GM19372 (cell line): ENCODE results near the gene GPR146.

Source experiments
- ATAC-seq: cut with Tn5 transposase; IDR thresholded peaks from one replicate; pipeline ENCODE4 v1.9.1; 2021; ENCODE audit warnings: mild to moderate bottlenecking, low read depth, moderate library complexity; ENCODE audit not compliant: unreplicated experiment

Gene GPR146

GRCh38 chr7:1090236-1090635 lies 45.9 kb downstream of the GPR146 start:
- ATAC-seq = no peak

DNA sequence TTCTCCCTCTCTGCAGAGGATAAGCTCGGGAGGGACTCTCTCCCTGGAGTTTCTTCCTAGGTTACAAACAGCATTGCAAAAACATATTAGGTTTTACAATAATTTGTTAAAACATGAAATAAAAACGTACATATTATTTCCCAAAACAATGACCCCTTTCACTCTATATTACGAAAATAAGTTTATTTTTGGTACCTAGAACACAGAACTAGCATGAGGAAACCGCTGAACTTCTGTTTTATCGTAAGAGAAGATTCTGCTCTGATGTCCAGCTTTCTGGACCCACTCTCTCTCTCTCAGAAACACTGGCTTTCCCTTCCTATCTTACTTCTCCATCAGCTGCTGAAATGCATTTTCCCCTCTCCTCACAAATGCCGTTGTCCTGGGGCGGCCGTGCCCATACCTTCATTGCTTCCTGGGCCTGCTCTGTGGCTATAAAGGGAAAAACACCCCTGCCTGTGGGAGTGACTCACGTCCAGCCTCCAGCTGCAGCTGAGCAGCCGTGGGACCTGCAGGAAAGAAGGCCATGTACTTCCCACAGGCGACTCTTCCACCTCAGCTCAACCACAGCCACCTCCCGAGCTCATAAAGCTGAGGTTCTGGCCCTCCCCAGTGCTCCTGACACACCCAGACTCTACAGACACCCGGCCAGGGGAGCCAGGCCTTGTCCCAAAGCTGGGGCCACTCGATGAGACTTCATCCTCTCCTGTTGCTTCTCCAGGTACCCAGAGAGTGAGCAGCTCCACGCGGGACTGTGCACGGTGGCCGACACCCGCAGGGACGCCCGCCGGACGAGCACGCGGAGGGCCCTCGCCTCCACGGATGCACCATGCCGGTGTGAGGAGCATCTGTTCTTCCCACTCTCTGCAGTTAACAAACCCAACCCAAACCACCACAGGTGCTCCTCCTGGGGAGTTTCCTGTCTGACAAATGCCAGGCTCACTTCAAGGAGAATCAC lies 46.6 kb downstream of the GPR146 start:
- ATAC-seq = no peak

DNA sequence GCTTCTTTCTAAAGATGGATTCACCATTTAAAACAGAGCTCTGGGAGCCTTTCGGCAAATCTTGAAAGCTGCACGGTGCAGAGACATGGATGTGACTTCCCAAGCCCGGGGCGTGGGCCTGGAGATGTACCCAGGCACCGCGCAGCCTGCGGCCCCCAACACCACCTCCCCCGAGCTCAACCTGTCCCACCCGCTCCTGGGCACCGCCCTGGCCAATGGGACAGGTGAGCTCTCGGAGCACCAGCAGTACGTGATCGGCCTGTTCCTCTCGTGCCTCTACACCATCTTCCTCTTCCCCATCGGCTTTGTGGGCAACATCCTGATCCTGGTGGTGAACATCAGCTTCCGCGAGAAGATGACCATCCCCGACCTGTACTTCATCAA lies 47.3 kb downstream of the GPR146 start:
- no peak for ATAC-seq

DNA sequence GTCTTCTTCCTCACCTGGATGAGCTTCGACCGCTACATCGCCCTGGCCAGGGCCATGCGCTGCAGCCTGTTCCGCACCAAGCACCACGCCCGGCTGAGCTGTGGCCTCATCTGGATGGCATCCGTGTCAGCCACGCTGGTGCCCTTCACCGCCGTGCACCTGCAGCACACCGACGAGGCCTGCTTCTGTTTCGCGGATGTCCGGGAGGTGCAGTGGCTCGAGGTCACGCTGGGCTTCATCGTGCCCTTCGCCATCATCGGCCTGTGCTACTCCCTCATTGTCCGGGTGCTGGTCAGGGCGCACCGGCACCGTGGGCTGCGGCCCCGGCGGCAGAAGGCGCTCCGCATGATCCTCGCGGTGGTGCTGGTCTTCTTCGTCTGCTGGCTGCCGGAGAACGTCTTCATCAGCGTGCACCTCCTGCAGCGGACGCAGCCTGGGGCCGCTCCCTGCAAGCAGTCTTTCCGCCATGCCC lies 47.9 kb downstream of the GPR146 start:
- ATAC-seq = no peak

DNA sequence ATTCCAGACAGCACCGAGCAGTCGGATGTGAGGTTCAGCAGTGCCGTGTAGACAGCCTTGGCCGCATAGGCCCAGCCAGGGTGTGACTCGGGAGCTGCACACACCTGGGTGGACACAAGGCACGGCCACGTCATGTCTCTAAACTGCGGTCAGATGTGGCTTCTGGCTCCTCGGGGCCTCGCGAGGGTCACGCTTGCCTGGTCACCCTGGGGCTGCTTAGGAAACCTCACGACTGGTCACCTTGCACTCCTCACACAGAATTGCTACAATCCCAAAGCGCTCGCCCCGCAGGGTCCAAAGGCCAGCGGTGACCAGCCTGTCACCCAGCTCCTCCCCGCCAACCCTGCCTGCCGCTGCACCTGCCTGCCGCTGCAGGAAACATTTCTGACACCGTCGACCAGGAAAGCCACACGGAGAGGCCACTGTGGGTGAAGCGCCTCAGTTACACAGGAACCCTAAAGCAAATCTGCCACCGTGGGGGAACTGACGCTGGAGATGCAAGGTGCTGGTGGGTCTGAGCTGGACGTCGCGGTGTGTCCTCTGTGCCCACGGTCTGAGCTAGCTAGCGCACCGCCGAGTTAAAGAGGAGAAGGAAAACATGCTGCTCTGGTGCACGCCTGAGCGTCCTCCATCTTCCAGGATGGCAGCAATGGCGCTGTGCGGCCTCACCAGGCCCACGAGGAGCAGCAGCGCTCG lies 48.6 kb downstream of the GPR146 start:
- no peak for ATAC-seq

DNA sequence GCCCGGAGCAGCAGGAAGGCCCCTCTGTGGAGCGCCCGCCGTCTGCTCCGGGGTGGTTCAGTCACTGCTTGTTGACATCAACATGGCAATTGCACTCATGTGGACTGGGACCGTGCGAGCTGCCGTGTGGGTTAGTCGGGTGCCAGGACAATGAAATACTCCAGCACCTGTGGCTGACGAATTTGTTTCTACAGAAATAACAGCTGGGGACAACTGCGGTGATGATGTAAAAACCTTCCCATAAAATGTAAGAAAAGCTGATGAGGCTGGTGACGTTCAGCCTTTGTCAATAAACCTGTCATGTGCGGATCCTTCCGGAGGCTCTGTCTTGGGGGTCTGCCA lies 49.1 kb downstream of the GPR146 start:
- ATAC-seq = no peak

- ATAC-seq = no peak
Observed at GRCh38 chr7:1093916-1094508, 49.7 kb downstream of the GPR146 start.

GRCh38 chr7:1094870-1095269 lies 50.5 kb downstream of the GPR146 start:
- ATAC-seq = no peak

DNA sequence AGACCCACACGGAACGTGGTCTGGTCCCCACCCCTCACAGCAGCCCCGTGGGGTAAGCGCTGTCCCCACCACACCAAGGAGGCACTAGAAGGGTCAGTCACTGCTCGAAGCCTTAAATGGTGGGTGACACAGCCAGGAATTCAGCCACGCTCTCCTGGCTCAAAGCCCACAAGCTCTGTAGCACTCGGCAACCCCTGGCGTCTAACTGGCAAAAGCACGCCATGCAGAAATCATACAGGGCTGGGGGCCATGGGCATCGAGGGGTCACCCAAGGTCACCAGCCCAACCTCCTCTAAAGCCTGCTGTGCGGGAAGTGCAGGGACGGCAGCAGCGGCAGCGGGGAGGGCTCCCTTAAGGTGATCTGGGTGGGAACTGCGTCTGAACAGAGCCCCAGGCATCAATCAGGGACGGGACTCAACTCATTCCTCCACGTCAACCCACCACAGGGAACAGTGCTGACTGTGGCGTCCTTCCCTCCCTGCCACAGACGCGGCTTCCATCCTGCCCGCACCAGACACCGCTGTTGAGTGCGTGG lies 51.3 kb downstream of the GPR146 start:
- no peak for ATAC-seq

- no peak for ATAC-seq
Observed at GRCh38 chr7:1096156-1097119, 52.1 kb downstream of the GPR146 start.

DNA sequence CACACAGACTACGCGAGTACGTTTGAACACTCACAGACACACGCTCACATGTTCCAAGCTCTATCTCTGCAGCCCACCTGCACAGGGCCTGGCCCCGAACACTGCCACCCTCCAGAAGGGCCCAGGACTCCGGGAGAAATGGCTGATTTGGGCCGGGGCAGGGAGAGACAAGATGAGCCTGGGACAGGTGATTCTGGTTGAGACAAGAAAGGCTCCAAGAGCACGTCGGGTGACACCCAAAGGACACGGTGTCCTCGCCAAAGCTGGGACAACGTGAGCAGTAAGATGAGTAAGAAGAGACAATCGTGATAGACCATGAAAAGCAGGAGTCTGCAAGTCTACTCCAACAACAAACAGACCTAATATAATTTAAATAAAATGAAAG lies 52.8 kb downstream of the GPR146 start:
- no peak for ATAC-seq

DNA sequence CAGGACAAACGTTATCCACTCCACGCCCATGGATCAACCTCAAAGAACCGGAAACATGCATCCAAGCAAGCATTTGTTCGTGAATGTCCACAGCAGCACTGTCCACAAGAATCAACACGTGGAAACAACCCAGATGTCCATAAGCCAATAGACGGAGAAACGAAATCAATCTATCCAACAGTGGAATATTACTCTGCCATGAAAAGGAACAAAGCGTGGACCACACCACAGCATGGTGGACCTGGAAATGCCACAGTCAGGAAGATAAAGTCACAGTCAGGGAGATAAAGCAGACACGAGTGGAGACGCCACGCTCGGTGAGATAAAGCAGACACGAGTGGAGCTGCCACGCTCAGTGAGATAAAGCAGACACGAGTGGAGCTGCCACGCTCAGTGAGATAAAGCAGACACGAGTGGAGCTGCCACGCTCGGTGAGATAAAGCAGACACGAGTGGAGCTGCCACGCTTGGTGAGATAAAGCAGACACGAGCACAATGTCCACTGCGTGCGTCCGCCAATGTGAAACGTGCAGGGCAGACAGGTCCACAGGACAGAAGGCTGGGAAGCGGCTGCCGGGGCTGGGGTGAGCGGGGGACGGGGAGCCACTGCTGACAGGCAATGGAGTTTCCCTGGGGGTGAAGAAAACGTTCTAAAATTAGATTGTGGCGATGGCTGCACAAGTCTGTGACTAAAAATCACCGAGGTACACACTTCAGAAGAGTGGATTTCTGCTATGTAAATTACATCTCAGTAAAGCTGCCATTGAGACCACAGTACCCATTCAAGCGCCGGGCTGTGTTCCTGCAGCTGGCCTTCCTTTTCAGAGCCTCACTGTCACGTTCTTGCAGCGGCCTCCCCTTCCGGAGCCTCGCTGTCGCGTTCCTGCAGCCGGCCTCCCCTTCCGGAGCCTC lies 54.2 kb downstream of the GPR146 start:
- ATAC-seq = no peak

DNA sequence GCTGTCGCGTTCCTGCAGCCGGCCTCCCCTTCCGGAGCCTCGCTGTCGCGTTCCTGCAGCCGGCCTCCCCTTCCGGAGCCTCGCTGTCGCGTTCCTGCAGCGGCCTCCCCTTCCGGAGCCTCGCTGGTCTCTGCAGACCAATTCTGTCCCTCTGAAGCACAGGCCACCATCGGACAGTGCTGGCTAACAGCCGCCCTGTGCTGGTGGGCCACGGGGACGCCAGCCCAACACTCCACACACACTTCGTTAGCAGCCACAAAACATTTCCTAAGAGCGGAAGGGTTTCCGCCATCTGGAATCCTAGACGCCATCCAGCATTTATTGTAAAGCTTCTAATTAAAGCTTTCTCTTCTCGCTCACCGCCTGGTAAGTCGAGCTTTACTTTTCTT lies 54.8 kb downstream of the GPR146 start:
- ATAC-seq = no peak

DNA sequence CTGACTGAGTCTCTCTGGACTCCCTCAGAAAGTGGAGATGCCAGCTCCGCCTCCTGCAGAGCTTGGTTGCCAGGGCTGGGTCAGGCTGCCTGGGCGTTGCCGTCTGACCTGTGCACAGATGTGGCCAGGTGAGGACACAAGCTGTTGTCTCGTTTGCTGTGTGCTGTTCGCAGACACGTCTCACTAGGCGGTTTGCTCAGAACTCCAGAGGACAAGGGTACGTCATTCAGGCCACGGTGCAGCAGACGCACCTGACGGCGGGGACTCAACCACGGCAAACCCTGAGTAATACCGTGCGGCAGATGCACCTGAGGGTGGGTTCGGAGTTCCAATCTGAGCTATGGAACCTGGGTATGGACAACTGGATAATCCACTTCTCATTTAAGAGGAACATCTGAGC lies 55.3 kb downstream of the GPR146 start:
- no peak for ATAC-seq

GRCh38 chr7:1100386-1100785 lies 56.0 kb downstream of the GPR146 start:
- no peak for ATAC-seq

DNA sequence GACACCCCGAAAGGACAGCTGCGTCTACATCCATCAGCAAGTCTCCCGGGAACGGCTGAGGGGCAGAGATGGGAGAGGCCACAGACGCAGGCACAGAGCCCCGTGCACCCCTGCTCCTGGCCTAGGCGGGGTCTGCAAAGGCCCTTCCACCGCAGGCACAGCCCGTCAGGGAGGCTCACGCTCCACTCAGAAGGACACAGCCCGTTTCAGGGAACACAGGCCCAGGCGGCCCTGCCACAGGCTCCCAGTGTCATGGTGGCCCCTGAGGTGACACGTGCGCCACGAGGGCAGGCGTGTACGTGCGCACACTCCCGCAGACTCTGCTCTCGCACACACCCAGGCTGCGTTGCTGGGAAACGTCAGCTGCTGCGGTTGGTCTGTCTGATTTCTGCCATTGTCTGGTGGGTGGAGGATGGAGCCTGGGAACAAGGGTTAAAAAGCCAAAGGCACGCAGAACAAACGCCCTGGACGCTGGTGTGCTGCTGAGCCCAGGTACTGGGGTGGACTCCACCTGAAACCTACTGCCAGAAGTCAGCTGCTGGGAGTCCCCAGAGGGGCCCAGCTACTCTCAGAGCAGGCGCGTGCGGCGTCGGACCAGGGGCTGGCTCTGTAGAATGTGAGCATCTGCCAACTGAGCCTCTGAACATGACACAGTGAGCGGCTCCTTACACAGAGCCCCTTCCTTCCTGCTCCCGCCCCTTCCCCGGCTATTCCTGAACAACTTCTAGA lies 56.7 kb downstream of the GPR146 start:
- ATAC-seq = no peak

DNA sequence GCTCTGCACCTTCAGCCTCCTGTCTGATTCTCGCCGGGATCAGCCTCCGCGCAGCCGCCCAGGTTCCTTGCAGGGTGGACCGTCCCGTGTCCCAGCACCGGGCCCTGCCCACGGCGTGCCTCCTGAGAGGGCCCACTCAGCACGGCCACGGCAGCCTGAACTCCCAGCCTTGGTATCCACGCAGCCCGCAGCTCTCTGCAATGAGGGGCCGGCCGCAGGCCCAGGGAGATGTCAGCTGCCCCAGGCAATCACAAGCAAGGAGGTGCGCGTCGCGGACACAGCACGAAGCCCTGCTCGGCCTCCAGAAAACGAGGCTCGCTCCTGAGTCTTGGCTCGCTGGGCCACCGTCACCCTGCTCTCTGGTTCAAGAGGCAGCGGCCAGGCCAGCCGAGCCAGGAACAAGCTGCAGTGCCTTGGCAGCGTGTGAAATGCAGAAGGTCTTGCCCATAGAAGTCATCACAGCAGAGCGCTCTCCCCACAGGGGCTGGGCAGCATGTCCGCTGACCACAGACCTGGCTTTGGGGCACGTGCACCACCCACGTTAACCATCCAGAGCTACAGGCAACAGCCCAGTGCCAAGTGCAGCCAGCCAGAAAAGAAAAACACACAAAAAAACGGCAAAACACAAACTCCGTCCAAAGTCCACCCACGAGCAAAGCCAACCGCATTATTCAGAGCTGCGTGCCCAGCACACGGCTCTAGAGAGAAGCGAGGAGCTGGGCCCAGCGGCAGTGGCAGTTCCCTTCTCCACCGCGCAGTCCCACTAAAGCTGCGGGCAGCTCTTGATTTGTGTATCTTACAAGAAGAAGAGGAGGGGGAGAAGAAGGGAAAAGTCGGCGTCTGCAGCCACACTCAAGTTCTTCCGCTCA lies 57.5 kb downstream of the GPR146 start:
- ATAC-seq = no peak
